Bladder microvascular endothelial cell (primary cell): ENCODE data around the gene ATN1. TPM values are rescaled to one million over a fixed set of nuclear protein-coding genes. Genes with fewer than 3 reads are reported as not detected.

ENCODE experiments used
- total RNA-seq: library from RNA; depleted of rRNA; stranded (reverse); fragments of >200 nt; gene quantifications from 2 replicates; pipeline ENCODE4 v1.2.3, GENCODE V29; 2014

ATN1 gene
- 13.4 and 23.4 TPM in 2 replicates for total RNA-seq

DNA sequence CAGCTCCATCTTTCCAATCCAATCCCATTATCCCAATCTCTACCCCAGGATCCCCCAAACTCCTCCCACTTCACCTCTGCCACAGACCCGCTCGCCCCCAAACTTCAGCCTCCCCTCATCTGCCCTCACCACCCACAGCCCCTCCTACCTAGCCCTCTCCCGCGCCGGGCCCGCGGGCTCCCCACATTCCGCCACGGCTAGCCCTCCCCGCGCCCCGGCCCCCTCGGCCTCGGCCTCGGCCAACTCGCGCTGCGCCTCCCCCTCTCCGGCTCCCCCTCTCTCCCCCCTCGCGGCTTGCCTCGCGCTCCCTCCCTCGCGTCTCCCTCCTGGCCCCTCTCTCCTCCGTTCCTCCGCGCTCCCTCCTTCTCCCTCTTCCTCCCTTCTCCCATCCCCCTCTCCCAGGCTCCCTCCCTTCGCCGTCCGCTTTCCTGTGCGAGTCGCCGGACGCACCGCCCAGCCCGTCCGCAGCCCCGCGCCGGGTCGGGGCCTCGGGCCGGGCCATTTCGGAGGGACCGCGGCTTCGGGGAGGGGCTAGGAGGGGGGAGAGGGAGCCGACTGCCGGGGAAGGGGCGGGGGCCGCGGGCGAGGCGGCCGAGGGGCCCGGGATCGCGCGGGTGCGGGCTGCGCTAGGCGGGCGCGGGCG lies at the start of gene ATN1:
Gene ATN1, plus strand, starts transcription at position 581 of the 643 bp plus-strand sequence. CDS start 6,043 bp downstream, outside the sequence.

DNA sequence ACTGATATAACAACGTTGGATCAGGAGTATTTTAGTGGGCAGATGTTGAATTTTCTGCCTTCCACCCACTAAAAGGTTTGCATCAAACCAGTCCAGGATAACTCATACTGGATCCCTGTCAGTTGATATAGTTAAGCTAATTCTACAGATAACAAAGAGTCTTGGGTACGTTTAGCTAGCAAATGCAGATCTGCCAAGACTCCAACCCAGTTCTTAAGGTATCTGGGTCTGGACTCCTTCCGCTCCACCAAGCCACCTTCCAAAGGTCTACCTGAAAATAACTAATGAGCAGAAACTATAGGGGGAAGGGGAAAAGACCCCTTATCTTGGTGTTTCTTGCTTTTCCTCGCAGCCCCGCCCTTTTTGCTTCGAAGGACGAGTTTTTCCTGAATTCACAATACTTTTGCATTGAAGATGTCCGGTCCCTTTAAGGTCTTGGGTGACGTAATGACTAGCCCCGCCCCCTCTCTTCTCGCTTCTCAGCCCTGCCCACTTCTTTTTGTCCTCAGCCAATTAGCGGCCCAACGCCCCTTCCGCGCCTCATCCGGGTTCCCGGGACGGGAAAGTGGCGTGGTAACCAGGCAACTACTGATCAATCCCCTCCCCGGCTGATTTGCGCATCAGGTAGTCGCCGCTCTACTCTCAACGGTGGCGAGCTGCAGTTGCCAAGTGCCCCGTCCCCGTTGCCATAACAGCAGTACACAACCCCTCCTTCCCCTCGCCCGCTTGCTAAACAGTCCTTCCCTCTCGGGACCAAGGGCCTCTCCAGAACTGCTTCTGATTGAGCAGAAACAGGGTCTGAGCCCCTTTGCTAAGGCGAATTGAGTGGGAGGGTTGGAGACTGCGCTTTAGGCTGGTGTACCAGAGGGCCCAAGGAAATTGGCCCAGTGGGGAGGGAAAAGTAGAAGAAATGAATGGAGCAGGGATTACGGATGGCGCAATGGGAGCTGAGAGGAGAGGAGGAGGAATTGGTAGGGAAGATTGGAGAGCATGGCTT lies 23.2 kb upstream of the ATN1 start, which contains the start of gene LRRC23:
Gene LRRC23, plus strand, starts transcription at position 543 of the 997 bp plus-strand sequence. CDS start 812 bp downstream, outside the sequence.

DNA sequence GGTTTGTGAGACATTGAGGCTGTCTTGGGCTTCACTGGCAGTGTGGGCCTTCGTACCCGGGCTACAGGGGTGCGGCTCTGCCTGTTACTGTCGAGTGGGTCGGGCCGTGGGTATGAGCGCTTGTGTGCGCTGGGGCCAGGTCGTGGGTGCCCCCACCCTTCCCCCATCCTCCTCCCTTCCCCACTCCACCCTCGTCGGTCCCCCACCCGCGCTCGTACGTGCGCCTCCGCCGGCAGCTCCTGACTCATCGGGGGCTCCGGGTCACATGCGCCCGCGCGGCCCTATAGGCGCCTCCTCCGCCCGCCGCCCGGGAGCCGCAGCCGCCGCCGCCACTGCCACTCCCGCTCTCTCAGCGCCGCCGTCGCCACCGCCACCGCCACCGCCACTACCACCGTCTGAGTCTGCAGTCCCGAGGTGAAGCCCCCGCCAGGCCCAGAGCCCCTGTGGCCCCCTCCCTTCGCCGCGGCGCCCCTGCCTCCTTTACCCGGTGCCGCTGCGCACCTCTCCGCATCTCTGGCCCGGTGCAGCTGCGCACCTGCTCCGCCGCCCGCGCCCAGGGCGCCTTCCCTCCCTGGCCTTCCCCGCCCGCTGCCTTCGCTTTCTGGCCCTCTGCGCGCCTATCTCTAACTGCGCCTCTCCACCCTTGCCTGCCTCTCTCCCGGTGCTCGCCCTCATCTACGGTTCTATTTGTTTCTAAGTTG lies 13.4 kb upstream of the ATN1 start, which contains the start of gene ENO2:
Gene ENO2, plus strand, starts transcription at position 335 of the 701 bp plus-strand sequence. CDS start 1,253 bp downstream, outside the sequence.

DNA sequence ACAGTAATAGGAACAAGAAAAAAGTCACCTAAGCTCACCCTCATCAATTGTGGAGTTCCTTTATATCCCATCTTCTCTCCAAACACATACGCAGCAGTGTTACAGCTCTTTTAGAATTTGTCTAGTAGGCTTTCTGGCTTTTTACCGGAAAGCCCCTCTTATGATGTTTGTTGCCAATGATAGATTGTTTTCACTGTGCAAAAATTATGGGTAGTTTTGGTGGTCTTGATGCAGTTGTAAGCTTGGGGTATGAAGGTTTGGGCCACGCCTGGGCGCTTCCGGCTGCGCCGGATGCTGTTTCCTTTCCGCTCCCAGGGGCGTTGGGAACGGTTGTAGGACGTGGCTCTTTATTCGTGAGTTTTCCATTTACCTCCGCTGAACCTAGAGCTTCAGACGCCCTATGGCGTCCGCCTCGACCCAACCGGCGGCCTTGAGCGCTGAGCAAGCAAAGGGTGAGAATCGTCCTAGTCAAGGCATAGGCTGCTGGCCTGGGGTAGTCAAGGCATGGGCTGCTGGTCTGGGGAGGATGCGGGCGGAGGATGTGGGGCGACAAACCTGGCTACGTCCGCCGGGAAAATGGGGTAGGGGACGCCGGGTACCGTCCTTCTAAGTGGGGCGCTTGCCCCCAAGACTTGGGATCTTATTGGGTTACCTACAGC lies 16.1 kb downstream of the ATN1 start, which contains the start of the genes C12orf57 and RNU7-1:
Gene C12orf57, plus strand, starts transcription at position 301 of the 659 bp plus-strand sequence. Its CDS starts 100 bp downstream, at position 401.
Gene RNU7-1, plus strand, starts transcription at position 95 of the 659 bp plus-strand sequence.

DNA sequence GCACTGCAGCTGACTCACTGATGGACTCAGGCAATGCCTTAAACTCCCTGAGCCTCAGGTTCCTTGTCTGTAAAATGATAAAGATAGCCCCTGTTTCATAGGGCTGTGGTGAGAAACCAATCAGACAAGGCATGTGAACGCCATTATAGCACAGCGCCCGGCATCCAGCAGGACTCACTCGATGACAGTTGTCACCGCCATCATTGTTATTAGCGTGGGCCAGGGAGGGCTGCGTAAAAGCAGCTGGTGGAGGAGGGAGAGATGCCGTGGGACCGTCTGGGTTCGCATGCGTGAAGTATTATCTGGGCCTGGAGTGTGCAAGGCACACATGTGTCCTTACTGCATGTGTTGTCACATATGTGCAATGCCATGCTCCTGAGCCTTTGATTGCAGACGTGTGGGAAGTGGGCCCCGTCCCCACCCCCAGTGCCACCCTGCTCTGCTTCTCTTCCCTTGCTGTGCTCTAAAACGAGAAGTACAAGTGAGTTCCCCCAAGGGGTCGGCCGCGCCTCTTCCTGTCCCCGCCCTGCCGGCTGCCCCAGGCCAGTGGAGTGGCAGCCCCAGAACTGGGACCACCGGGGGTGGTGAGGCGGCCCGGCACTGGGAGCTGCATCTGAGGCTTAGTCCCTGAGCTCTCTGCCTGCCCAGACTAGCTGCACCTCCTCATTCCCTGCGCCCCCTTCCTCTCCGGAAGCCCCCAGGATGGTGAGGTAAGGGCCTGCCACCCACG lies 23.2 kb downstream of the ATN1 start, which contains the start of gene PTPN6:
Gene PTPN6, plus strand, starts transcription at position 546 of the 730 bp plus-strand sequence. Its CDS starts 157 bp downstream, at position 703.

Other genes with a start within 250 kb of the ATN1 start
- gene ZNF384, start 238.6 kb upstream of the ATN1 start, total RNA-seq: 6.5 and 18.5 TPM in 2 replicates
- not detected in 2 replicates for gene PIANP, start 227.1 kb upstream of the ATN1 start, total RNA-seq
- gene COPS7A, start 203.9 kb upstream of the ATN1 start, total RNA-seq: 27.8 and 75.8 TPM in 2 replicates
- gene MLF2, start 174.8 kb upstream of the ATN1 start, total RNA-seq: 75.8 and 151 TPM in 2 replicates
- 50.5 and 163 TPM in 2 replicates for gene PTMS, start 161.6 kb upstream of the ATN1 start, total RNA-seq
- gene LAG3, start 155.4 kb upstream of the ATN1 start, total RNA-seq: 0.13 and 0.16 TPM in 2 replicates
- gene CD4, start 138.4 kb upstream of the ATN1 start, total RNA-seq: not detected in 2 replicates
- 0.50 and 1.5 TPM in 2 replicates for gene GPR162, start 106.1 kb upstream of the ATN1 start, total RNA-seq
- gene P3H3, start 99.6 kb upstream of the ATN1 start, total RNA-seq: 10.4 and 30.2 TPM in 2 replicates
- 0.44 TPM in 1 of 2 replicates, not detected in the other for gene GNB3, start 87.0 kb upstream of the ATN1 start, total RNA-seq
- gene CDCA3, start 76.7 kb upstream of the ATN1 start, total RNA-seq: 7.0 and 13.4 TPM in 2 replicates
- gene USP5, start 75.8 kb upstream of the ATN1 start, total RNA-seq: 72.7 and 101 TPM in 2 replicates
- gene TPI1, start 60.4 kb upstream of the ATN1 start, total RNA-seq: 873 and 896 TPM in 2 replicates
- 3.6 and 4.0 TPM in 2 replicates for gene SPSB2, start 54.7 kb upstream of the ATN1 start, total RNA-seq
- 1.9 and 3.8 TPM in 2 replicates for gene LRRC23, start 23.1 kb upstream of the ATN1 start, total RNA-seq
- gene ENO2, start 13.4 kb upstream of the ATN1 start, total RNA-seq: 3.4 and 6.9 TPM in 2 replicates
- not detected in 2 replicates for gene RNU7-1, start 15.9 kb downstream of the ATN1 start, total RNA-seq
- gene C12orf57, start 16.1 kb downstream of the ATN1 start, total RNA-seq: 97.1 and 106 TPM in 2 replicates
- gene PTPN6, start 23.4 kb downstream of the ATN1 start, total RNA-seq: 0.97 and 3.2 TPM in 2 replicates
- gene PHB2, start 42.7 kb downstream of the ATN1 start, total RNA-seq: 107 and 147 TPM in 2 replicates
- 35.9 and 41.9 TPM in 2 replicates for gene EMG1, start 43.0 kb downstream of the ATN1 start, total RNA-seq
- gene LPCAT3, start 90.5 kb downstream of the ATN1 start, total RNA-seq: 8.1 and 10.6 TPM in 2 replicates
- 0.16 and 0.82 TPM in 2 replicates for gene C1S, start 132.8 kb downstream of the ATN1 start, total RNA-seq
- gene C1R, start 164.5 kb downstream of the ATN1 start, total RNA-seq: 1.0 and 4.0 TPM in 2 replicates
- gene C1RL, start 181.3 kb downstream of the ATN1 start, total RNA-seq: 12.1 and 23.2 TPM in 2 replicates
- gene RBP5, start 200.9 kb downstream of the ATN1 start, total RNA-seq: 0.32 and 0.38 TPM in 2 replicates
- 13.1 and 41.0 TPM in 2 replicates for gene CLSTN3, start 202.4 kb downstream of the ATN1 start, total RNA-seq